HG03432 (cell line): ENCODE data around the gene PLXNB2.
A peak's percentile ranks its signal among the peaks of the same experiment; 100 is the strongest.
"Not testable (repeated sequence)": the region's sequence is repeated elsewhere in the genome, so short reads cannot be mapped to it uniquely, and the experiment has no call there.

Source experiments
- ATAC-seq: cut with Tn5 transposase; IDR thresholded peaks from one replicate; pipeline ENCODE4 v1.9.1; 2021; ENCODE audit warnings: mild to moderate bottlenecking, moderate library complexity; ENCODE audit not compliant: unreplicated experiment

Gene PLXNB2

DNA sequence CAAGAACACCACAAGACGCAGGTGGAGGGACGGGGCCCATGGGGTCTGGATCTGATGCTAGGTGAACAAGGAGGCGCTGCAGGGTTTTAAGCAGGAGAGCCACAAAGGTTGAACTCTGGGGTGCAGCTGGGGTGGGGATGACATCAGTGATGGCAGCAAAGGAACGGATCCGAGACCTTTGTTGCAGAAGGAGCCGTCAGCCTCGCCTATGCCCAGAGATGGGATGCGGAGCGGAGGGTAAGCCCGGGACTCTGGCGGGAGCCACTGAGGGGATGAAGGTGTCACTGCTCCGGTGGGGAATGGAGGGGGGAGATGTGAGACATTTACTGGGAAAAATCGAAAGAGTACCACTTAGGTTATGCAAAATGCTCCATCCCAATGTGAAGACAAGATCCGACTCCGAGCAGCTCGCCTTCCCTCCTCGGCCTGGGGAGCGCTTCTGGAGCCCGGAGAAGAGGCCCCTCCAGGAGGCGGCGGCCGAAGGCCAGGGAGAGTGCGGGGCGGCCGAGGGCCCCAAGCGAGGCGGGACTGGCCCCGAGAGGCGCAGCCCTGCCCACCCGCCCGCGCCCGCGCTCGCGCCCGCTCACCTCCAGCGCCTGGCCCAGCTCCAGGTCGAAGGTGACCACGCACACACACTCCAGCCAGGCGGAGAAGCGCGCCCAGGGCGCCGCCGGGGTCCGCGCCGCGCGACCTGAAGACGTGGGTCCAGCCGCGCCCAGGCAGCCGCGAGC, 18.9 kb upstream of the PLXNB2 start:
- no peak for ATAC-seq

DNA sequence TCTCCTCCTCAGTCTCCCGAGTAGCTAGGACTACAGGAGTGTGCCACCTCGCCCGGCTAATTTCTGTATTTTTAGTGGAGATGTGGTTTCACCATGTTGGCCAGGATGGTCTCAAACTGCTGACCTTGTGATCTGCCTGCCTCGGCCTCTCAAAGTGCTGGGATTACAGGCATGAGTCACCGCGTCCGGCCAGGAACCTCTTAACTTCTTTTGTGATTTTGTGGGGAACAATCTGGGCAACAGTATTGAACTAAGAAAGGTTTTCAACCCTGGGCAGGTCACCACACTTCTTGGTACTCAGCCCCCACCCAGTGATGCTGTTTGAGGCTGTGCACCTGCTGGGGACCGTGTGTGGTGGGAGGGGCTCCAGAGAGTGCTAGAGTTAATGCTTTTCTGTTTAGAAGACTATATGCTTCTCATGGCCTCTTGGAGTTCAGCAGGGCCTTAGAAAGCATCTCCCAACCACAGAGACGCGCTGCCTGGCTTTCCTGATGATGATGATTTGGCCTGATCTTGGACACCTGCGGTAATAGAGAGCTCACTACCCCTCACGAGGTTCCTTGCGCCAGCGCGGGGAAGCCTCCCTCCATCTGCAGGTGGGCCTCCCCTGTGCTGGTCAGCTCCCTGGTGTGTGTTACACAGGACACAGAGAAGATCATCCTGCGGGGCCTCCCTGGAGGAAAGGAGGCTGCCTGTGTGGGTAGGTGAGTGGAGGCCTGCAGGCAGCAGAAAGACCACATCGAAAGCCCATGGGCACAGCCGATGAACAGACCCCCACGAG, 18.2 kb upstream of the PLXNB2 start:
- ATAC-seq, result no peak

DNA sequence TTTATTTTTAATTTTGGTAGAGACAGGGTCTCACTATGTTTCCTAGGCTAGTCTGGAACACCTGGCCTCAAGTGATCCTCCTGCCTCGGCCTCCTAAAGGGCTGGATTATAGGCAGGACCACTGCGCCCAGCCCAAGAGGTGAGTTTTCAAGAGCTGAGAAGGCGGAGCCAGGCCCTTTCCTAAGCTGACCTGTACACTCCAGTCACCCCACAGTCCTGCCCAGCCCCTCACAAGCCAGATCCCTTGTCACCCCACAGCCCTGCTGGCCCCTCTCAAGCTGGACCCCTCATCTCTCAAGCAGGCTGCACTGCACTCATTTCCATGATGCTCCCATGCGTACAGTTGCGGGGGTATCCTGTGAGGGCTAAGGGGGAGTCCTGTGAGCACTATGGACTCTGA, 16.5 kb upstream of the PLXNB2 start:
- ATAC-seq, result no peak

- ATAC-seq, result not testable (repeated sequence)
These were observed 15.1 kb upstream of the PLXNB2 start for GRCh38 chr22:50322382-50323104.

DNA sequence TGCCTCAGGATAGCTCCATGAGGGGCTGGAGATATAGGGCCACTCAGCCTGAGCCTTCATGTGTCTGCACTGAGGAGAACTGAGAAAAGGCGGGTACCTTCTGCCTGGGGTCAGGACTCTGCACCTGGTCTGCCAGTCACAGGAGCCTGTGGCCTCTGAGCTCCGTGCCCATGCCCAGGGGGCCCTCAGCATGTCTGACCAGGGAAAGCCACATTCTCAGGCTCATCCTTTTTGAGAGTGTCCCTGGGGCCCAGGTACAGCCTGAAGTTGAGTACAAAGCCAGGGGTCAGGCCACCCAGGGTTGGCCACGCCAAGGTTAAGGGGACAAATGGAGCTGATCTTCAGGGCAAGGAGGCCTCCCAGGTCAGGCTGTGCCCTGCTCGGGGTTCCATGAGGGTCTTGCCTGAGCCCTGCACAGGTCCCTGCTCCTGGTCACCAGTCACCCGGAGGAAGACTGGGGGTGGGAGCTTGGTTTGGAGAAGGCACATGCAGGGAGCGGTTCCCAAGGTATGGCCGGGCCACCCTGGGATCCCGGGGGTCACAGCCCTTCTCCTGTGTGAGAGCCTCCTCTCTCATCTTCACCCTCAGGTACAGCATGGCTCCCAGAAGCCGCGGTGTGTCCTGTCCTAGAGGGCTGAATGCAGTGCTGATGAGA, 13.4 kb upstream of the PLXNB2 start:
- ATAC-seq, result no peak

- ATAC-seq, result no peak
These were observed 12.7 kb upstream of the PLXNB2 start for GRCh38 chr22:50320116-50320515.

GRCh38 chr22:50319503-50319951, 12.1 kb upstream of the PLXNB2 start:
- no peak for ATAC-seq

- no peak for ATAC-seq
These were observed 11.4 kb upstream of the PLXNB2 start for GRCh38 chr22:50318698-50319411.

GRCh38 chr22:50318356-50318697, 10.9 kb upstream of the PLXNB2 start:
- ATAC-seq, result no peak

- ATAC-seq, result no peak
These were observed 10.2 kb upstream of the PLXNB2 start for GRCh38 chr22:50317674-50318073.

DNA sequence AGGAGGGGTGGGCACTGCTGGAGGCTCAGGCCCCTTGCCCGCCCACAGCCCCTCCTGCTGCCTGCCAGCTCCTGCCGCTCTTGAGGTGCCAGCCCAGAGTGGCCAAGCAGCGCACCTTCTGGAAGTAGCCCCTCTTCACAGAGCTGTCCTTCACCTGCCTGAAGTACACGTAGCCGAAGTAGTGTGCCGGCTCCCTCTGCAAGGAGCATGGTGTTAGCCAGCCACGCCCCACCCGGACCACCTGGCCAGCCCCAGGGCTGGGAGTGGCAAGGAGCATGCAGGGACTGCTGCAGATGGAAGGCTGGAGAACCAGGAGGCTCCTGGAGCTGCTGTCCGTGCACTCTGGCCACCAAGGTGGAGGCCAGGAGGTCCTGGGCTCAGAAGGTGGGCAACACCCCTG, 9.7 kb upstream of the PLXNB2 start:
- no peak for ATAC-seq

DNA sequence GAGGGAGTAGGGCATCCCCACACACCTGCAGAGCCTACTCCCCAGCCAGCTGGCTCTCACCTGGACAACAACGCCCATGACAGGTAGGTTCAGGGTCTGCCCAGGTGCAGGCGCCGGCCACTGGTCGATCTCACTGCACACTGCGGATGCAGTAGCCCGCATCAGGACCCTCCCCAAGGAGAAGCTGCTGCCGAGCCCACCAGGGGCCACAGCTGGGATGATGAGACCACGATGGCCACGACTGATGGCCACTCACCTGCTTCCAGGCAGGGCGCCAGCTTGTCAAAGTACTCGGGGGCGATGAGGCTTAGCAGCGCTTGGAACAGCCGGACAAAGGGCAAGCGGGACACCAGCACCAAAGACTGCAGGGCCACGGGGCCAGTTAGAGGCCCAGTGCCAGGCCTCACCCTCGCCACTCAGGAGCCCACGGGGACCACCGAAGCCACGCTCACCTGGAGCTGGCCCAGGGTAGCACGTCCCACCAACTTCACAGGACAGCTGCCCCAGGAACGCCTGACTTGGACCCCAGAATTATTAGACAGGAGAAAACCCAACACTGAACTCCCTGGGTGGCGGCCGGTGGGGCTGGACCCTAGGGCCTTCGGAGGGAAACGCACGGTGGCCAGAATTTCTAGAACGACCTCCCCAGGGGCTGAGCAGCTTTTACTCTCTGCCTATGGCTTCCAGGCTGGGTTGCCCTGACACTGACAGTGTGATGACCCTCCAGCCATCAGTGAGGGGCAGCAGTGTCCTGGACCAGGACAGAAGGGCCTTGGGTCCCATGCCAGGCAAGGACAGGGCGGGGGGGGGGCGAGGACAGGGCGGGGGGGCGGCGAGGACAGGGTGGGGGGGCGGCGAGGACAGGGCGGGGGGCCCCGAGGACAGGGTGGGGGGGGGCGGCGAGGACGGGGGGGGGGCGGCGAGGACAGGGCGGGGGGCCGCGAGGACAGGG, 8.9 kb upstream of the PLXNB2 start:
- no peak for ATAC-seq

- ATAC-seq, result no peak
These were observed 8.1 kb upstream of the PLXNB2 start for GRCh38 chr22:50315289-50316113.

GRCh38 chr22:50314455-50315288, 7.2 kb upstream of the PLXNB2 start:
- peak; percentile 74 for ATAC-seq

DNA sequence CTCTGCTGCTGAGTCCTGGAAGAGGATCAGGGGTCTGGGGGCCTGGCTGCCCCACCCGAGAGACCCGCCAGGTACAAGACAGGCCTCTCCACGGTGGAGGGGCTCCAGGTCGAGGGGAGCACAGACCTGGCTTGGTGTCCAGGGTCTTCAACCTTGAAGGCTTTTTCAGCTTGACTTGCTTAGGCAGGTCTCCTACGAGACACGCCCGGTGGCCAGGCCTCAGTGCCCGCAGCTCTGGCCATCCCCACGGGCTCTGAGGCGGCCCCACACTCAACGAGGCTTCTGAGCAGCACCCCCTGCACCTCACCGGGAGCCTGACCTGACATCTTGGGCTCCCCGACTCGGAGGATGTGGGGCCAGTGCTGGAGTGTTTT, 6.6 kb upstream of the PLXNB2 start:
- no peak for ATAC-seq

DNA sequence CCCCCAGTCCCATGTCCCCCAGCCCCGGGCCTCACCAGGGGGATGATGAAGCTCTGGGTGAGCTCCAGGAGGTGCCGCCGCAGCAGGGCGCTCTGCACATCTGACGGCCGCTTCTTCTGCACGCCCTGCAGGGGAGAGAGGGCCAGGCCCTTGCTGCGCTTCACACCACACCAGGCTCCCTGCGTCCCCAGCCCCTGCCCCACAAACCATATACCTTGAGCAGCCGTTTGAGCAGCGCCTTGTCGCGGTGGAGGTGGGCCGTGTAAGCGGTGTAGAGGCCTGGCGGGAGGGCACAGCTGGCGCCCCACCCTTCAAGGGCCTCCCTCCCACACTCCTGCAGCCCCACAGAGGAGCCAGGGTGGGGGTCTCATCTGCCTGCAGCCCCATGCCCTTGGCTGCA, 6.2 kb upstream of the PLXNB2 start:
- no peak for ATAC-seq

DNA sequence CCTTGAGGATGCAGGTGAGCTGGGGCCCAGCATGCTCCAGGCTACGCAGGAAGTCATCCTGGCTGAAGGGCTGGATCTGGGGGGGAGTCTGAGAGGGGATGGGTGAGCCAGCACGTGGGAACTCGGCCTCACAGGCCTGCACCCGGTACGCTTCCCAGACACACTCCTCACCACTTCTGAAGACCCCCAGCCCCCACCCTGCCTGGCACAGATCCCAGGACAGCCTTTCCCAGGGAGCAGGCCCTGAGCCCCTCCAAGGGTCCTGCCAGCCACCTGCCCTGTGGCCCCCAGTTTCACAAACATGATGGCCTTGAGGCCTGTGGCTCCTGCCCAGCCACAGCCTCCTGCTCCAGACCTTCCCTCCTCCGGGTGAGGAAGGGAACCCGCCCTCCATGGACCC, 5.6 kb upstream of the PLXNB2 start:
- ATAC-seq, result no peak

DNA sequence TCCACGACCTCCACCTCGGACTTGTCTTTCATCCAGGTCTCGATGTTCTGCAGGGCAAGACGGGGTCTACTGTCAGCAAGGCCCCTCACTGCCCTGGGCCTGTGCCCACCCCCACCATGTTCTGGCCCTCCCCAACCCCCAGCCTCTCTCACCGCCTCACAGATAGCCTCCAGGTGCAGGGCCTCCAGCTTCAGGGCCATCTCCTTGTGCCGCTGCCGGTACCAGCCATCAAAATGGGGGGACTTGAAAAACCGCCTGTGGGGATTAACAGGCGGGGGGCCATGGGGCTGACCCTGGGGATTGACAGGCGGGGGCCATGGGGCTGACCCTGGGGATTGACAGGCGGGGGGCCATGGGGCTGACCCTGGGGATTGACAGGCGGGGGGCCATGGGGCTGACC, 4.9 kb upstream of the PLXNB2 start:
- ATAC-seq, result no peak
